Measurements from ENCODE around the gene GOLPH3. TPM values are rescaled to one million over a fixed set of nuclear protein-coding genes. Genes with fewer than 3 reads are reported as not detected.
"Not testable (repeated sequence)": the region's sequence is repeated elsewhere in the genome, so short reads cannot be mapped to it uniquely, and the experiment has no call there.

Gene GOLPH3
- 10 to 100 TPM; 23.0 to 55.3 (median 35.0) TPM for total RNA-seq
- polyA plus RNA-seq, result 10 to 100 TPM; 25.4 to 36.8 (median 31.0) TPM
- long read RNA-seq, donor 1, transcript GOLPH3-201 (4 exons, 2,721 nt), result major isoform, 32 of 35 reads
- long read RNA-seq, donor 1, partial matches to known transcripts, result 0 of 35 reads
- long read RNA-seq, donor 1, other reads (novel, unspliced or antisense), result 1 of 35 reads
- long read RNA-seq, donor 2, transcript GOLPH3-203 (3 exons, 665 nt), result minor isoform, 5 of 183 reads
- long read RNA-seq, donor 2, transcript GOLPH3-201 (4 exons, 2,721 nt), result major isoform, 168 of 183 reads
- long read RNA-seq, donor 2, partial matches to known transcripts, result 1 of 183 reads
- long read RNA-seq, donor 2, other reads (novel, unspliced or antisense), result 7 of 183 reads

DNA sequence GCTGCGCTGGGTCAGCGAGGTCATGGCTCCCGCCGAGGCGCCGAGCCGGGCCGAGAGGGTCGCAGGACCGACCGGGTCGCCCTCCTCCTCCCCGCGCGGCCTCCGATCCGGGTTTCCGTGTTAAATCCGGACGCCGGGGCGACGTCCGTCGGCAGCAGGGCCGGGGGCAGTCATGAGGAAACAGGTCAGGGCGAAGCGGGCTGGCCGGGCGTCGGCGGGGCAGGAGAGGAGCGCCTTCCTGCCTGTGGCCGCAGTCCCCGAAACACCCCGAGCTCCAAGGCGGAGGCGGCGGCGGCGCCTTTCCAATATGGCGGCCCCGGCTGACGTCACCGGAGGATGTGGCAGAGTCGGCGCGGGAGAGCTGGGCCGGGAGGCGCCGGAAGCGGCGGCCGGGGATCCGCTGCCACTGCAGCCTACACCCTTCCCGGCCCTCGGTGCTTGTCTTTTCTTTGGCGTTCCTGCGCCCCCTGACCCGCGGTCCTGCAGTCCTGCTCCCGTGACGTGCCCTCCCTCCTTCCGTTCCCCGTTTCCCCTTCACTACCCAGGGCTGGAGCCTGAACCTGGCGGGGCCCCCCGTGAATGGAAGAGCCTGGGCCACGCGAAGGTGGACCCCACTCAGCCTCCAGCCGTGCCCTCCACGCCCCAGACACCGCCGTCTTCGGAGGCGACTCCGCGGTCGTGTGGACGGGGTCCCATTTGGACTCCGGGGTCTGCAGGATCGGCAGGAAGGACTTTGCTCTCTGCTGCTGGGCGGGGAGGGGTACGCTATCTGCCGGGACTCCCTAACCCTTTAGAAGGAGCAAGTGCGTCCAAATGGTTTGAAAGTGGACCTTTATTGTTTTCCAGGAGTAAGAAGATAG lies at the start of gene GOLPH3:
Gene GOLPH3, minus strand, starts transcription at position 309 of the 860 bp plus-strand sequence. Its CDS starts 285 bp downstream, at position 24.
- WGBS, 3 donors, result 0 to 1% (median 0%) methylated on average over 60 to 85 of the region's 85 CpGs
- no peaks in the 10 kb centered on the region for H3K9me3 ChIP-seq
- ATAC-seq (peak; percentile 92 to 96 (median 94)), DNase-seq (peak; percentile 95 to 97)
- intact Hi-C loops (cut with DNase I), result loop anchor here in 1 of 2 donors (10.0 kb wide), 1 partner anchor 51 kb away; no protein-coding TSS in a partner anchor
- TF ChIP-seq, protein P1, sequence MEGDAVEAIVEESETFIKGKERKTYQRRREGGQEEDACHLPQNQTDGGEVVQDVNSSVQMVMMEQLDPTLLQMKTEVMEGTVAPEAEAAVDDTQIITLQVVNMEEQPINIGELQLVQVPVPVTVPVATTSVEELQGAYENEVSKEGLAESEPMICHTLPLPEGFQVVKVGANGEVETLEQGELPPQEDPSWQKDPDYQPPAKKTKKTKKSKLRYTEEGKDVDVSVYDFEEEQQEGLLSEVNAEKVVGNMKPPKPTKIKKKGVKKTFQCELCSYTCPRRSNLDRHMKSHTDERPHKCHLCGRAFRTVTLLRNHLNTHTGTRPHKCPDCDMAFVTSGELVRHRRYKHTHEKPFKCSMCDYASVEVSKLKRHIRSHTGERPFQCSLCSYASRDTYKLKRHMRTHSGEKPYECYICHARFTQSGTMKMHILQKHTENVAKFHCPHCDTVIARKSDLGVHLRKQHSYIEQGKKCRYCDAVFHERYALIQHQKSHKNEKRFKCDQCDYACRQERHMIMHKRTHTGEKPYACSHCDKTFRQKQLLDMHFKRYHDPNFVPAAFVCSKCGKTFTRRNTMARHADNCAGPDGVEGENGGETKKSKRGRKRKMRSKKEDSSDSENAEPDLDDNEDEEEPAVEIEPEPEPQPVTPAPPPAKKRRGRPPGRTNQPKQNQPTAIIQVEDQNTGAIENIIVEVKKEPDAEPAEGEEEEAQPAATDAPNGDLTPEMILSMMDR (IDR thresholded peaks at IDR 0.05), result no peak
- peak within 1 kb of the TSS; percentile 100 for H3K27ac ChIP-seq
- peak within 1 kb of the TSS; percentile 100 for H3K4me3 ChIP-seq
- no peaks in the 10 kb centered on the region for H3K27me3 ChIP-seq (ENCODE audit: insufficient read depth in 3 of 3, low read length in 2 of 3)
- H3K4me1 ChIP-seq, result peaks cover 37% of the 10 kb centered on the region
- peaks cover 0 to 23% of the 10 kb centered on the region in 2 donors for H3K36me3 ChIP-seq (ENCODE audit: insufficient read depth in 1 of 2, low read depth in 1 of 2)

DNA sequence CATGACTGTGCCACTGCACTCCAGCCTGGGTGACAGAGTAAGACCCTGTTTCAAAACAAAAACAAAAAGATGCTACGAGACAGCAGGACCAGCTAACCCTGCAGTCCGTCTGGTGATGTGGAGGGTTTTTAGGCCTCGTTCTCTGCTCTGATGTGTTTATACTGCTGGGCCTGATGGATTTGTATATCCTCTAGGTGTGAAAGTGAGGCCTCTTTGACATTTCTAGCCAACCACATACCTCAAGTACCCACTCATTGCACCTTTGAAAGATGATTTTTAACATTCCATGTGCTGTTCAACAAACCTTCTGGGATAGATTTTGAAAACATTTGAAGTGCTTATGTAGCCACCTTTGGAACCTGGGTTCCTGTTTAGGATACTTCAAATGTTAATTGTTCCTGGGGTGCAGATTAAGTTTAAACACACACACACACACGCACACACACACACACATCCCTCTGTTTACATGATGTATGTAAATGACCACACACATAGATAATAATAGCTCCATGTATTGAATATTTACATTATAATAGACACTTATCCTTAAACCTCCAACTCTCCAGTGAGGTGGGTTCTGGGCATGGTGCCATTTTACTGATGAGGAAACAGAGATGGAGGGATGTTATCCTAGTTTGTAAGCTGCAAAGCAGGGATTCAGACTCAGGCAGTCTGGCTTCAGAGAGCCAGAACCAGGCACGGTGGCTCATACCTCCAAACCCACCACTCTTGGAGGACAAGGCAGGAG lies 48.8 kb upstream of the GOLPH3 start:
- ATAC-seq (no peak), DNase-seq (no peak)
- intact Hi-C loops (cut with DNase I), result loop anchor here in 1 of 2 donors (10.0 kb wide), 1 partner anchor 48 kb away; the partner anchor contains the start of gene GOLPH3
- peaks cover 10% of the 10 kb centered on the region for H3K4me1 ChIP-seq
- TF ChIP-seq, protein P1 (IDR thresholded peaks at IDR 0.05), result no peak
- H3K27ac ChIP-seq, result no peak overlapping the region
- H3K9me3 ChIP-seq, result no peaks in the 10 kb centered on the region
- WGBS, 3 donors, result 88 to 97% (median 89%) methylated on average over 5 of the region's 5 CpGs
- no peaks in the 10 kb centered on the region for H3K27me3 ChIP-seq (ENCODE audit: insufficient read depth in 3 of 3, low read length in 2 of 3)
- no peaks in the 10 kb centered on the region for H3K36me3 ChIP-seq (ENCODE audit: insufficient read depth in 1 of 2, low read depth in 1 of 2)
- no peak overlapping the region for H3K4me3 ChIP-seq

DNA sequence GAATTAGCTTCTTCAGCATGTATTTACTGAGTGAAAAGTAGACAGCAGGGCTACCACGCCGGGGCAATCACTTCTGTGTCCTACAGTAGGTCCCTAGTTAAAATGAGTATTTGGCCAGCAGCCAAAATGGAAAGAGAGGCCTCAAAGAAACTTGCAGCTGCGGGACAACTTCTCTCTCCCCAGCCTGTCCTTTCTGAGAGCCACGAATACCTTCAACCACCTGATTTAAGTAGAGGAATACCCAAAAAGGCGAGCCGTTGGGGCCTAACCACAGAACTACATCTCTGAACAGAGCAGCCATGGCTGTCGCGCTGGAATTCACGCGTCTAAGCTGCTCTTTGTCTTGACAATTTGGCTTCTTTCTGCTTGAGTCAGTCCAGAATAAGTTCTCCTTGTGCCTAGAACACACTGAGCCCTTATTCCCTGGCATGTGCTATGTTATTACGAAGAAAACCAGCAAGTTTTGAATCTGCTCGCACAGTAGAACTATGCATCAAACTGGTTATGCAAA lies 43.8 kb upstream of the GOLPH3 start:
- Histone ChIP-seq H3K36me3 (ENCODE audit: insufficient read depth in 1 of 2, low read depth in 1 of 2) (no peaks in the 10 kb centered on the region), H3K4me1 (peaks cover 2% of the 10 kb centered on the region), H3K4me3 (no peak overlapping the region), H3K27ac (no peak overlapping the region), H3K27me3 (ENCODE audit: insufficient read depth in 3 of 3, low read length in 2 of 3) (no peaks in the 10 kb centered on the region), H3K9me3 (no peaks in the 10 kb centered on the region)
- ATAC-seq, result peak in 2 of 4 donors; percentile 31 to 52
- intact Hi-C loops (cut with DNase I), result no loop called here
- 40 to 56% (median 41%) methylated on average over 12 of the region's 12 CpGs for WGBS, 3 donors
- TF ChIP-seq, protein P1 (IDR thresholded peaks at IDR 0.05), result no peak
- DNase-seq, result no peak

DNA sequence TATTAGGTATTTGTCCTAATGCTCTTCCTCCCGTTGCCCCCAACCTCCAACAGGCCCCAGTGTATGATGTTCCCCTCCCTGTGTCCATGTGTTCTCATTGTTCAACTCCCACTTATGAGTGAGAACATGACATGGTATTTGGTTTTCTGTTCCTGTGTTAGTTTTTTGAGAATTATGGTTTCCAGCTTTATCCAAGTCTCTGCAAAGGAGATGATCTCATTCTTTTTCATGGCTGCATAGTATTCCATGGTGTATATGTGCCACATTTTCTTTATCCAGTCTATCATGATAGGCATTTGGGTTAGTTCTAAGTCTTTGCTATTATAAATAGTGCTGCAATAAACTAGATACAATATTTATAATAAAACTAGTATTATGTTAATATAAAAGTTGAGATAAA lies 40.2 kb upstream of the GOLPH3 start:
- ATAC-seq; H3K4me3 ChIP-seq; H3K9me3 ChIP-seq; DNase-seq; H3K36me3 ChIP-seq (ENCODE audit: insufficient read depth in 1 of 2, low read depth in 1 of 2); intact Hi-C loops (cut with DNase I); H3K27me3 ChIP-seq (ENCODE audit: insufficient read depth in 3 of 3, low read length in 2 of 3); H3K4me1 ChIP-seq; H3K27ac ChIP-seq: not testable (repeated sequence)
- WGBS, 3 donors, result 82 to 96% (median 93%) methylated on average over 1 of the region's 1 CpG
